Heart left ventricle (tissue), 16 donors: ENCODE data around the gene AKAP13. TPM values are rescaled to one million over a fixed set of nuclear protein-coding genes. Genes with fewer than 3 reads are reported as not detected.

Experiments used
- ATAC-seq, 4 donors: fragments of 200-7000 bp; cut with Tn5 transposase; one replicate each; pipeline ENCODE4 v1.9.1; 2020 to 2022; ENCODE audit warnings: moderate library complexity in 4 of 4, mild to moderate bottlenecking in 3 of 4, moderate number of reproducible peaks in 1 of 4
- DNase-seq, 5 donors: peaks; one replicate each; pipeline ENCODE4 v3.0.0-alpha.2; 2020
- H3K27ac ChIP-seq, 12 donors: fragments of 200-600 bp; sonication (generic) in 4 of 12; one replicate each; pipeline versions ENCODE4 v1.5.0 to v1.8.0; 2016 to 2022; ENCODE audit warnings: mild to moderate bottlenecking in 2 of 12
- H3K27me3 ChIP-seq, 9 donors: fragments of 200-600 bp; sonication (generic) in 2 of 9; one replicate each; pipeline versions ENCODE4 v1.5.1 to v1.8.0; 2016 to 2022; ENCODE audit warnings: mild to moderate bottlenecking in 3 of 9
- H3K36me3 ChIP-seq, 9 donors: fragments of 200-600 bp; sonication (generic) in 2 of 9; one replicate each; pipeline versions ENCODE4 v1.5.0 to v1.8.0; 2018 to 2022; ENCODE audit warnings: mild to moderate bottlenecking in 2 of 9
- H3K4me1 ChIP-seq, 12 donors: fragments of 200-600 bp; sonication (generic) in 4 of 12; one replicate each; pipeline versions ENCODE4 v1.5.0 to v1.8.0; 2016 to 2022; ENCODE audit warnings: mild to moderate bottlenecking in 3 of 12
- H3K4me3 ChIP-seq, 12 donors: fragments of 200-600 bp; sonication (generic) in 4 of 12; one replicate each; pipeline versions ENCODE4 v1.5.0 to v1.8.0; 2017 to 2022; ENCODE audit warnings: mild to moderate bottlenecking in 9 of 12, moderate library complexity in 4 of 12
- H3K9me3 ChIP-seq, 12 donors: fragments of 200-600 bp; sonication (generic) in 4 of 12; one replicate each; pipeline versions ENCODE4 v1.5.0 to v1.8.0; 2016 to 2022; ENCODE audit warnings: mild to moderate bottlenecking in 1 of 12
- CTCF ChIP-seq, 12 donors: fragments of 200-600 bp; sonication (generic) in 4 of 12; IDR thresholded peaks; one replicate each; pipeline versions ENCODE4 v1.5.0 to v1.8.0; 2018 to 2022; ENCODE audit warnings: antibody characterized with exemption in 12 of 12, mild to moderate bottlenecking in 5 of 12
- POLR2A ChIP-seq, 2 donors: fragments of 450-650 bp; IDR thresholded peaks; one replicate each; pipeline ENCODE4 v1.6.1; 2017; ENCODE audit warnings: antibody characterized with exemption in 2 of 2, mild to moderate bottlenecking in 2 of 2, moderate library complexity in 2 of 2
- WGBS, 4 donors: extraction: QIAGEN DNeasy Blood & Tissue Kit in 2 of 4; methylation state at CpG; one replicate each; pipeline versions ENCODE4 v1.1.5 to v1.1.7; 2013 to 2018; 5-methylcytosine and 5-hydroxymethylcytosine counted together
- intact Hi-C, 10 donors: fragments of 100-400 bp; cut with DNase I; formaldehyde crosslinking; loops; one replicate each; pipeline versions ENCODE4 v1.11.1 to v1.14.2; 2022
- polyA plus RNA-seq, 2 donors: library from polyadenylated mRNA; stranded (reverse); fragments of 200-250 nt; gene quantifications; one replicate each; pipeline ENCODE4 v1.2.3, GENCODE V29; 2013
- total RNA-seq, 9 donors: library from RNA; depleted of rRNA in 2 of 9; stranded (reverse); fragments of >200 nt in 2 of 9; fragmentation: NEBNext Ultra II Directional in 3 of 9; extraction: Animal tissue kit (Norgen Biotek cat#: 25700) in 3 of 9; gene quantifications; one replicate each; pipeline versions ENCODE4 v1.1.0 to v1.2.4, GENCODE V29; 2016 to 2023
- donor health status: ischemic (EF 13 %, LVEDD 7.1; RV severe dilation, severe dysfunction).
- donor health status: healthy with polysubstance abuse.
- donor health status: DM: no; HTN: yes; CAD: no.
- donor health status: DM: no; HTN: no; CAD: no.
- donor health status: ischemic (EF 25% LVEDD 6.9; RV normal size, moderate dysfunction).
- donor health status: ischemic (EF 25% LVEDD 5.7; RV mildly dilated, moderate dysfunction).
- donor health status: healthy.
- donor health status: DM: yes; HTN: yes; CAD: no.
- donor health status: ischemic (EF 35%, LVEDD 5.7; RV mildly dilated, moderate dysfunction).
- donor health status: nonischemic (EF 11% LVEDD 7.7; RV severe dilation, severe dysfunction).
- donor health status: DM: yes; HTN: yes; CAD: no.
- donor health status: PGD.
- donor health status: ischemic (EF 29% LVEDD 5.4; RV normal size, mild dysfunction).
- donor health status: nonischemic (EF 23%, LVEDD 6.1; RV moderate dilation, normal function).

The AKAP13 gene
- total and polyA plus RNA-seq, 11 donors, result 124 to 598 (median 340) TPM

DNA sequence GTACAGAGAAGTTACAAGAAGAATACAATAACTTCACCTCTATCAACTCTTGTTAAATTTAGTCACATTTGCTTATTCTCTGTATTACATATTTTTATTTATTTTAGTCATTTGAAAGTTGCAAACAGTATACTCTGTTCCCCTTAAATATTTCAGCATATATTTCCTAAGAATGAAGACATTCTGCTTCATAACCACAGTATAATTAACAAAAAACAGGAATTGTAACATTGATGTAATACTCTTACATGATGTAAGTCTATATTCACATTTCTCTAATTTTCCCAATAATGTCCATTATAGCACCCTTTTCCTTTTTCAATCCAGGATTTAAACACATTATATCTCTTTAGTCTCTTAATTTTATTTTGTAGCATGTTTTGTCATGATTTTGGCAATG lies 112.0 kb downstream of the AKAP13 start:
- H3K27me3 ChIP-seq, result no peaks in the 10 kb centered on the region
- H3K9me3 ChIP-seq, result no peaks in the 10 kb centered on the region
- peaks cover 0 to 12% (median 5%) of the 10 kb centered on the region in 9 donors for H3K36me3 ChIP-seq
- no peak for DNase-seq
- no peak overlapping the region for H3K4me3 ChIP-seq
- H3K27ac ChIP-seq, result peak overlapping the region in 1 of 12 donors; percentile 68
- H3K4me1 ChIP-seq, result peaks cover 4 to 91% (median 60%) of the 10 kb centered on the region in 12 donors
- ATAC-seq, result no peak
- intact Hi-C loops, result loop anchor here in 3 of 10 donors (10.0 kb wide), 3 partner anchors 92 to 222 kb away; no protein-coding TSS in a partner anchor
- no peak for TF ChIP-seq POLR2A (IDR thresholded peaks at IDR 0.05)
- no peak for TF ChIP-seq CTCF (IDR thresholded peaks at IDR 0.05)

DNA sequence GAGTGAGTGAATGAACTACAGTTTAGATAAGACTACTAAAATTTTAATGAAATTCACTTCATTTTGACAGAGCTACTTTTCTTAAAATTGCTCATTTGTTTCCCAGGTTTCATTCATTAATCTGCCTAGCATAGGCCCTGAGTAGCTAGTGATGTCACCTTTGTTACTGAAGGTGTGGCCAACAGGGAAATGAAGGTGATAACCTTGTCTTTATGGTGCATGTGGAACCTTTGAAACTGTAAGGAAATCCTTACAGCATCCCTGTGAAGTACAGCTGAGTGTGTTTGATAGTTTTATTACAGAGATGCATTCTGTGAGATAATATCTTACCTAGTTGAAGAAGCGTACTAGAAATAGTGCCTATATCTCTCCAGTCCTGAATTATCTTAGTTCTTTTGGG lies 112.9 kb downstream of the AKAP13 start:
- ATAC-seq (no peak), DNase-seq (no peak)
- intact Hi-C loops, result loop anchor here in 3 of 10 donors (10.0 kb wide), 3 partner anchors 92 to 222 kb away; no protein-coding TSS in a partner anchor
- no peaks in the 10 kb centered on the region for H3K27me3 ChIP-seq
- WGBS, 4 donors, result 44 to 57% (median 49%) methylated on average over 1 of the region's 1 CpG
- TF ChIP-seq CTCF (IDR thresholded peaks at IDR 0.05) (no peak), POLR2A (IDR thresholded peaks at IDR 0.05) (no peak)
- peaks cover 4 to 93% (median 67%) of the 10 kb centered on the region in 12 donors for H3K4me1 ChIP-seq
- no peak overlapping the region for H3K4me3 ChIP-seq
- peaks cover 0 to 4% (median 0%) of the 10 kb centered on the region in 9 donors for H3K36me3 ChIP-seq
- no peaks in the 10 kb centered on the region for H3K9me3 ChIP-seq
- peak overlapping the region in 8 of 12 donors; percentile 54 to 76 (median 64) for H3K27ac ChIP-seq

GRCh38 chr15:85494048-85494777 lies 113.8 kb downstream of the AKAP13 start:
- no peaks in the 10 kb centered on the region for H3K9me3 ChIP-seq
- 43 to 55% (median 52%) methylated on average over 5 of the region's 5 CpGs for WGBS, 4 donors
- DNase-seq (no peak), ATAC-seq (peak; percentile 55 to 86 (median 84))
- H3K4me1 ChIP-seq, result peaks cover 12 to 93% (median 69%) of the 10 kb centered on the region in 12 donors
- peak overlapping the region in 11 of 12 donors; percentile 8 to 76 (median 60) for H3K27ac ChIP-seq
- intact Hi-C loops, result loop anchor here in 3 of 10 donors (10.0 kb wide), 3 partner anchors 91 to 221 kb away; no protein-coding TSS in a partner anchor
- no peaks in the 10 kb centered on the region for H3K27me3 ChIP-seq
- TF ChIP-seq POLR2A (IDR thresholded peaks at IDR 0.05) (no peak), CTCF (IDR thresholded peaks at IDR 0.05) (no peak)
- H3K36me3 ChIP-seq, result peaks cover 0 to 4% (median 0%) of the 10 kb centered on the region in 9 donors
- H3K4me3 ChIP-seq, result no peak overlapping the region

- TF ChIP-seq CTCF (IDR thresholded peaks at IDR 0.05), result no peak
- no peak for TF ChIP-seq POLR2A (IDR thresholded peaks at IDR 0.05)
- peaks cover 12 to 93% (median 73%) of the 10 kb centered on the region in 12 donors for H3K4me1 ChIP-seq
- intact Hi-C loops, result loop anchor here in 4 of 10 donors (5.0 to 10.0 kb wide), 4 partner anchors 87 to 220 kb away; no protein-coding TSS in a partner anchor
- H3K36me3 ChIP-seq, result no peaks in the 10 kb centered on the region
- DNase-seq, result no peak
- H3K9me3 ChIP-seq, result no peaks in the 10 kb centered on the region
- peak overlapping the region in 6 of 12 donors; percentile 8 to 76 (median 64) for H3K27ac ChIP-seq
- H3K27me3 ChIP-seq, result no peaks in the 10 kb centered on the region
- no peak for ATAC-seq
- H3K4me3 ChIP-seq, result no peak overlapping the region
- WGBS, 4 donors, result 54 to 72% (median 61%) methylated on average over 3 of the region's 3 CpGs
These were observed 114.7 kb downstream of the AKAP13 start for GRCh38 chr15:85495096-85495495.
